HepG2 (cell line): ENCODE measurements around the gene UBTD2. TPM values are rescaled to one million over a fixed set of nuclear protein-coding genes. Genes with fewer than 3 reads are reported as not detected.

ENCODE experiments used
- HOXA7 ChIP-seq: sonication (generic); formaldehyde crosslinking; IDR thresholded peaks from 2 replicates; pipeline ENCODE4 v1.8.1; 2022; ENCODE audit warnings: mild to moderate bottlenecking, missing genetic modification reagents, moderate library complexity
- MAFG ChIP-seq: sonication (generic); formaldehyde crosslinking; IDR thresholded peaks from 2 replicates; pipeline ENCODE4 v1.5.1; 2020; ENCODE audit warnings: mild to moderate bottlenecking, missing genetic modification reagents
- NCOA1 ChIP-seq: sonication (generic); formaldehyde crosslinking; IDR thresholded peaks from 2 replicates; pipeline ENCODE4 v1.9.0; 2021; ENCODE audit warnings: missing genetic modification reagents
- PLSCR1 ChIP-seq: sonication (generic); formaldehyde crosslinking; IDR thresholded peaks from 2 replicates; pipeline ENCODE4 v1.5.0; 2020; ENCODE audit warnings: missing genetic modification reagents, mild to moderate bottlenecking, borderline replicate concordance
- ZBTB4 ChIP-seq: sonication (generic); formaldehyde crosslinking; IDR thresholded peaks from 2 replicates; pipeline ENCODE4 v1.4.0; 2020; ENCODE audit warnings: missing genetic modification reagents, mild to moderate bottlenecking, borderline replicate concordance
- ZNF431 ChIP-seq: sonication (generic); formaldehyde crosslinking; IDR thresholded peaks from 2 replicates; pipeline ENCODE4 v1.9.0; 2022; ENCODE audit warnings: missing genetic modification reagents, low read depth, mild to moderate bottlenecking, borderline replicate concordance
- ZNF816 ChIP-seq: sonication (generic); formaldehyde crosslinking; IDR thresholded peaks from 2 replicates; pipeline ENCODE4 v1.8.0; 2022; ENCODE audit warnings: missing genetic modification reagents, mild to moderate bottlenecking, borderline replicate concordance
- polyA plus RNA-seq, 8 experiments: library from polyadenylated mRNA; depleted of rRNA in 3 of 8; stranded (reverse) in 7 of 8; unstranded in 1 of 8; fragments of >200 nt; fragmentation: Illumina TruSeq in 4 of 8; extraction: Trizol in 4 of 8; gene quantifications; 2 replicates each; pipeline versions ENCODE4 v1.2.1 to v1.2.3, GENCODE V29; 2011 to 2016; ENCODE audit warnings: low read depth in 4 of 8, missing spikeins in 1 of 8, mixed read lengths in 1 of 8; ENCODE audit not compliant: insufficient read depth in 1 of 8
- total RNA-seq, 5 experiments: library from RNA; depleted of rRNA; stranded (reverse); fragments of >200 nt; fragmentation: Illumina TruSeq; extraction: Trizol; gene quantifications; 2 replicates each; pipeline ENCODE4 v1.2.3, GENCODE V29; 2016; ENCODE audit warnings: low read depth in 1 of 5
- TF ChIP-seq, protein P1 (sequence below): sonication (generic); formaldehyde crosslinking; conservative IDR thresholded peaks from 2 replicates; pipeline ENCODE4 v1.4.0; 2020; ENCODE audit warnings: mild to moderate bottlenecking, missing genetic modification reagents, moderate library complexity
- TF ChIP-seq, protein P2 (sequence below): sonication (generic); formaldehyde crosslinking; IDR thresholded peaks from 2 replicates; pipeline ENCODE4 v1.5.0; 2020; ENCODE audit warnings: mild to moderate bottlenecking, missing genetic modification reagents, borderline replicate concordance

The UBTD2 gene
- total and polyA plus RNA-seq, 2 of the 13 experiments (the other 11 are each of a cell fraction or from before 2014, with no cell fraction given) = 15.2 to 24.1 TPM

DNA sequence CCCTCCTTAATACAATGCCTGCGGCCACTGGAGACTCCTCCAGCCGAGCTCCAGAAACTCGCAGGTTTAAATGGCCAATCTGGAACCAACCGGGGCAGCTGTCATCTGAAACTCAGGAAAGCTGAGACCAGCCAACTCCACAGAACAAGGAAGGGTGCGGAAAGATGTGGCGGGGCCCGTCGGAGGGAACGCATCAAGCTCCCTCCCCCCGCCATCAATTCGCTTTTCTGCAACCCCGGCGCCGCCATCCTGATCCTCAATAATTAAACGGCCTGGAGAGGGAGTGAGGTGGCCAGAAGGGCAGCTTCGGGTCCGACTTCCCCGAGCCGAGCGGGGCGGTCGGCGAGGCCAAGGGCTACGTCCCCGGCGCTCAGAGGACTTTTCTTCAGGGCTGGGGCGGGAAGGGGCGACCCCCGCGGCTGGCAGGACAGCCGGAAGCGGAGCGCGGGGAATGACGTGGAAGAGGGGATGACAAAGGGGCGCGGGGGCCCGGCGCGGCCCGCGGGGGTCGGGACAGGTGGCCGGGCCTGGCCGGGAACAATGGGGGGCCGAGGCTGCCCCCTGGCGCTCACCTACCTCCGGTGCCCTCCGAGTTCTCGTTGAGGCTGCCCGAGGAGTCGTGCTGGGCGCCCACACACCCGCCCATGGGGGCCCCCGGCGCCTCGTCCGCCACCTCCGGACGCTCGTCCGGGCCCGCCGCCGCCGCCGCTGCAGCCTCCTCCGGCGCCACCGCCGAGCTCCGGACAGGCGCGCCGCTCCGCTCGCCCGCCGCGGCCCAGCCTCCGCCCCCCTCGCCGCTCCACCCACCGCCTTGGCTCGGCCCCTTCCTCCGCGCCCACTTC is at the start of gene UBTD2 (continued):
- TF ChIP-seq ZBTB4 (CRISPR knock-in tag) (no peak), HOXA7 (CRISPR knock-in tag) (no peak), ZNF431 (CRISPR knock-in tag) (0 out of 2 replicates have a peak, but pooled peaks have one; percentile 24), NCOA1 (no peak), PLSCR1 (CRISPR knock-in tag) (no peak), ZNF816 (no peak), MAFG (CRISPR knock-in tag) (no peak)
- TF ChIP-seq, protein P1, sequence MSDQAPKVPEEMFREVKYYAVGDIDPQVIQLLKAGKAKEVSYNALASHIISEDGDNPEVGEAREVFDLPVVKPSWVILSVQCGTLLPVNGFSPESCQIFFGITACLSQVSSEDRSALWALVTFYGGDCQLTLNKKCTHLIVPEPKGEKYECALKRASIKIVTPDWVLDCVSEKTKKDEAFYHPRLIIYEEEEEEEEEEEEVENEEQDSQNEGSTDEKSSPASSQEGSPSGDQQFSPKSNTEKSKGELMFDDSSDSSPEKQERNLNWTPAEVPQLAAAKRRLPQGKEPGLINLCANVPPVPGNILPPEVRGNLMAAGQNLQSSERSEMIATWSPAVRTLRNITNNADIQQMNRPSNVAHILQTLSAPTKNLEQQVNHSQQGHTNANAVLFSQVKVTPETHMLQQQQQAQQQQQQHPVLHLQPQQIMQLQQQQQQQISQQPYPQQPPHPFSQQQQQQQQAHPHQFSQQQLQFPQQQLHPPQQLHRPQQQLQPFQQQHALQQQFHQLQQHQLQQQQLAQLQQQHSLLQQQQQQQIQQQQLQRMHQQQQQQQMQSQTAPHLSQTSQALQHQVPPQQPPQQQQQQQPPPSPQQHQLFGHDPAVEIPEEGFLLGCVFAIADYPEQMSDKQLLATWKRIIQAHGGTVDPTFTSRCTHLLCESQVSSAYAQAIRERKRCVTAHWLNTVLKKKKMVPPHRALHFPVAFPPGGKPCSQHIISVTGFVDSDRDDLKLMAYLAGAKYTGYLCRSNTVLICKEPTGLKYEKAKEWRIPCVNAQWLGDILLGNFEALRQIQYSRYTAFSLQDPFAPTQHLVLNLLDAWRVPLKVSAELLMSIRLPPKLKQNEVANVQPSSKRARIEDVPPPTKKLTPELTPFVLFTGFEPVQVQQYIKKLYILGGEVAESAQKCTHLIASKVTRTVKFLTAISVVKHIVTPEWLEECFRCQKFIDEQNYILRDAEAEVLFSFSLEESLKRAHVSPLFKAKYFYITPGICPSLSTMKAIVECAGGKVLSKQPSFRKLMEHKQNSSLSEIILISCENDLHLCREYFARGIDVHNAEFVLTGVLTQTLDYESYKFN = 0 out of 2 replicates have a peak, but pooled peaks have one; percentile 43
- TF ChIP-seq, protein P2, sequence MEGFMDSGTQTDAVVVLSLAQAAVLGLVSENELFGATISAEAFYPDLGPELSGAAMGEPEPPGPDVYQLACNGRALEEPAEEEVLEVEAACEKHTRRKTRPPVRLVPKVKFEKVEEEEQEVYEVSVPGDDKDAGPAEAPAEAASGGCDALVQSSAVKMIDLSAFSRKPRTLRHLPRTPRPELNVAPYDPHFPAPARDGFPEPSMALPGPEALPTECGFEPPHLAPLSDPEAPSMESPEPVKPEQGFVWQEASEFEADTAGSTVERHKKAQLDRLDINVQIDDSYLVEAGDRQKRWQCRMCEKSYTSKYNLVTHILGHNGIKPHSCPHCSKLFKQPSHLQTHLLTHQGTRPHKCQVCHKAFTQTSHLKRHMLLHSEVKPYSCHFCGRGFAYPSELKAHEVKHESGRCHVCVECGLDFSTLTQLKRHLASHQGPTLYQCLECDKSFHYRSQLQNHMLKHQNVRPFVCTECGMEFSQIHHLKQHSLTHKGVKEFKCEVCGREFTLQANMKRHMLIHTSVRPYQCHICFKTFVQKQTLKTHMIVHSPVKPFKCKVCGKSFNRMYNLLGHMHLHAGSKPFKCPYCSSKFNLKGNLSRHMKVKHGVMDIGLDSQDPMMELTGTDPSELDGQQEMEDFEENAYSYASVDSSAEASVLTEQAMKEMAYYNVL (CRISPR knock-in tag) = peak; percentile 60; the same call in 1 of the 2 replicates
